HG03066 (cell line): ENCODE measurements around the gene PIPOX.

ENCODE experiments used
- ATAC-seq: cut with Tn5 transposase; IDR thresholded peaks from one replicate; pipeline ENCODE4 v1.9.1; 2021; ENCODE audit warnings: low read depth; ENCODE audit not compliant: unreplicated experiment

Gene PIPOX

GRCh38 chr17:29045734-29046472, 3.0 kb downstream of the PIPOX start:
- no peak for ATAC-seq

DNA sequence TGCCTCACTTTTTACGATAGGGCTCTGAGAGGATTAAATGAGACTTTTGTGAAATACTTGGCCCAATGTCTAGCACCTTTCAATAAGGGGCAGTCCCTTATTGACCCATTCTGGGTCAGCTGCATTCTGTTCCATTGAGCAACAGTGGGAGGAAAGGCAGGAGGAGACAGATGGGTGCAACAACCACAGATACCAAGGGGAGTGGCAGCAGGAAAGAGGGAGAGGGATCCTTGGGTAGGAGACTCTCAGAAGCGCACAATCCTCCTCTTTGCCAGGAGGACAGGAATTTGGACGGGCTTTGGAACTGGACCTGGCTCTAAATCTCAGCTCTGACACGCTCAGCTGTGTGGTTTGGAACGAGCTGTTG, 3.5 kb downstream of the PIPOX start:
- no peak for ATAC-seq

DNA sequence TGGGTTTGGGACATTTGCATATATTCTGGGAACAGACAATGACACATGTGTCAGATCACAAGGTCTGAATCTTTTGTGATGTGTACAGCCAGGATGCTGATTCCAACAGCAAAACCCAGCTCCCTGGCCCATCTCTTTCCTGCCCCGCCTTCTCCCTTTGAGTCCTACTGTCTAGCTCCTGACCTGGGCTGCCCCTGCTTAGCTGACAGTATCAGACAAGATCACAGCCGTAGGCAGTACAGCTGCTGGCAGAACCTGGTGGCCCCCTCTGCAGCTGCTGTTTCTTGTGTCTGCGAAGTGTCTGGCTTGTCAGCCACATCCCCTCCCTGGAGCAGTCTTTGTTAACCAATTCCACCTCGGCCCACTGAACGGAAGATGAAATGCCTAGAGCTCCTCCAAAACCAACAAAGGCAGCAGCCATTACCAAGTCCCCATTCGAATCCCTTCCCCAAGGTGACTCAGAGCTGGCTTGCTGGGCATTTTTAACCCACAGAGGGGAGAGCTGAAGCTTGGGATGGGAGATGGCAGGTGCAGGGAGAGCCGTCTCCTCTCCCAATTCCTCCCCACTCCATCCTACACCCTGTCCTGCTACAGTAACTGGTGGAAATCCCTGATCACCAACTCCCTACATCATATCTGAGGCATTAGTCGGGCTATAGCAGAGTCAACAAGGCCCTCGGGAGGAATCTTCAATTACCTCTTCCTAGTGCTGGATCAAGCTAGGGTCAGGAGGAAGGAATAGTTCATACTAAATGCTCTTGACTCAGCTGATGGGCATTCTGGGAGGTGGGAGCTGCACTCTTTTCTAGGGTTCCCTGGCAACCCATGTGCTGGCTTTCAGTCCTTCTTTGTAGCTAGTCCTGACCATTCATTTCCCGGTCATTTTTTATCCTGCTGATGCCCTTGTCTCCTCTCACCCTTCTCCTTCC, 5.8 kb downstream of the PIPOX start:
- ATAC-seq = no peak

- ATAC-seq = no peak
Observed at GRCh38 chr17:29049541-29050145, 6.7 kb downstream of the PIPOX start.

DNA sequence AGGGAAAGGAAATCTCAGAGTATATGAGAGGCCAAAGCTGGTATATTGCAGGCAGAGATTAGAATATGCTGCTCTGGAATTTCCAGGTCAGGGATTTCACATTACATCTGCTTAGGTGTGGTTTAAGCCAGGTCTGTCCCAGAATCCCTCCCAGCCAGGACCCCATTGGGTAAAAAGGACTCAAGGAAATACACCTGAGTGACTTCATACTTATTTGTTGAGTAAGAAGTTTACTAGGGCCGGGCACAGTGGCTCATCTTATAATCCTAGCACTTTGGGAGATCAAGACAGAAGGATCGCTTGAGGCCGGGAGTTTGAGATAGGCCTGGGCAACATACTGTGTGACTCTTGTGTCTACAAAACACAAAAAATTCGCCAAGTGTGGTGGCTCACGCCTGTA, 7.2 kb downstream of the PIPOX start:
- no peak for ATAC-seq

DNA sequence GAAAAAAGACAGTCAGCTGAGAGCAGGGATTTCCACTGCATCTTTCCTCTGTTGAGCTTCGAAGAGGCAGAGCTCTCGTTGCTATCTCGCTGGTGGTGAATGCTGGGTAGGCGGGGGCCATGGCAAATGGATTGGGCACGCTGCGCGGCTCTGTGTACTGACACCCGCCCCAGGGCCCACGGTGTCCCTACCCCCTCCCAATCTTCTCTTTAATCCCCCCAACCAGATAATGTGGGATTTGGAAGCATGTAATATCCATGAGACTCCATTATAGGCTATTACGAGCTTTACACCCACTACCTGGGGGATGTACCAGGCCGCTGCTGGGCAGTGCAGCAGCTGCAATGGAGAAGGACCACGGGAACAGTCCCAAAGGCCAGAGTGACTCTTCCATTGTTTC, 8.3 kb downstream of the PIPOX start:
- no peak for ATAC-seq

DNA sequence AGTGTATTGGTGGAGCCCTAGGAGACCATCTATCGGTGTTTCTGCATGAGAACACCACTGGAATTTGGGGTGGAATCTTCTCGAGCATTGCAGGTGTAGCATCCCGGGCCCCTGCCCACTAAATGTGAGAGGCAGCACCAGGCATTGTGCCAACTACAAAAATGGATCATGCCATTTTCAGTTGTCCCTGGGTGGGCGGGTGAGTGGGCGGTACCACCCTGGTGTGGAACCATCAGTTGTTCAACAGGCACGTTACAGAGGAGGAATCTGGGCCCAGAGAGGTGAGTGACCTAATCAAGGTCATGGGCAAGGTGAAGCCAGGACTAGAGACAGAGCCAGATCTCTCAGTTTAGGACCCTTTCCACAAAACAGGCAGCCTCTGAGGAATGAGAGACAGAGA, 8.8 kb downstream of the PIPOX start:
- no peak for ATAC-seq

GRCh38 chr17:29054835-29055234, 11.9 kb downstream of the PIPOX start:
- no peak for ATAC-seq

GRCh38 chr17:29057361-29057760, 14.4 kb downstream of the PIPOX start:
- no peak for ATAC-seq

DNA sequence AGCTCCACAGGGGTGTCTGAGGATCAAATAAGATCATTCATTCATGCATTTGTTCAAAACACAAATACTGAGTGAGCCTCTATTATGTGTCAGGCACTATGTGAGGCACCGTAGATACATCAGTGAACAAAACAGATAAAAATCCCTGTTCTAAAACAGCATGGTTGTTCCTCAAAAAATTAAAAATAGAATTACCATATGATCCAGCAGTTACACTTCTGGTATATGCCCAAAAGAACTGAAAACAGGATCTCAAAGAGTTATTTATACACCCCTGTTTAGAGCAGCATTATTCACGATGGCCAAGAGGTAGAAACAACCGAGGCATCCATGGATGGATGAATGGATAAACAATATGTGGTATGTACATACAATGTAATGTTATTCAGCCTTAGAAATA, 15.4 kb downstream of the PIPOX start:
- no peak for ATAC-seq

DNA sequence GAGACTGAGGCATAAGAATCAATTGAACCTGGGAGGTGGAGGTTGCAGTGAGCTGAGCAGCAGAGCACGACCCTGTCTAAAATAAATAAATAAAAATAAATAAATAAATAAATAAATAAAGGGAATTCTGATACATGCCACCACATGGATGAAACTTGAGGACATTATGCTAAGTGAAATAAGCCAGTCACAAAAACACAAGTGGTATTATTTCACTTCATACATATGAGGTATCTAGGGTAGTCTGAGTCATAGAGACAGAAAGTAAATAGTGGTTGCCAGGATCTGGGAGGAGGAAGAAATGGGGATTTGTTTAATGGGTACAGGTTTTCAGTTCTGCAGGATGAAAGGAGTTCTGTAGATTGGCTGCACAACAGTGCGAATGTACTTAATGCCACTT, 16.3 kb downstream of the PIPOX start:
- ATAC-seq = no peak

DNA sequence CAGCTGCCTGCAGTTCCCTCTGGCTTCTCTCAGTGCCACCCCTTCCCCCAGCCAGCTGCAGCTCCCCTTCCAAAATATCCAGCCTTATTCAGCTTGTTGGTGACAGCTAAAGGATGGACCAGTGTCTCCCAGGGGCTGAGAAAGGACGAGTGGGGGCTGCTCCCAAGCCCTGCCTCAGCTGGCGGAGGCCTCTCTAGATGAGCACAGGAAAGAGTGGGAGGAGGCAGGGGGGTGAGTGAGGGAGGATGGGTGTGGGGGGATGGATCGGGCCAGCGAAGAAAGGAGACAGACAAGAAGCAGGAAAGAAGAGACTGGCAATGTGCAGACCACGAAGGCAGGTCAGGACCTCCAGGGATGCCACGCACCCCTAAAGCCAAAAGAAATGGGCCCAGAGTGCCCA, 17.5 kb downstream of the PIPOX start:
- ATAC-seq = no peak

- no peak for ATAC-seq
Observed at GRCh38 chr17:29061036-29061435, 18.1 kb downstream of the PIPOX start.

DNA sequence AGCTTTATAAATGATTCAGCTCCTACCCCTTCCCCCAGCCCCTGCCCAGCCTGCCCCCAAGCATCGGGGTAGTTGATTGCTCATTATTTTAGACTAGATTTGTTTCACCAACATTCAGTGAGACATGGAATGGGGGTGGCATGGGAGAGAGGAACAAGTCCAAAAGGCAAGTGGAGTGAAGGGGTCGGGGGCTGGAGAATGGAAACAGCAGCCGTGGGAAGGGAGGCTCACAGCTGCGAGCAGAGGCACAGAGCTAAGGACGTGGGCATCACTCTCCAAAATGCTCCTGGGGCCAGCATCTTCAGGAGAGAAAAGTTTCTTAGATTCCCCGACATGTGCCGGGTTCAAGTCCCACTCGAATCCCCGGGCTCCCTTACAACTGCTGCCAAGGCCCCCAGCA, 19.3 kb downstream of the PIPOX start:
- no peak for ATAC-seq

DNA sequence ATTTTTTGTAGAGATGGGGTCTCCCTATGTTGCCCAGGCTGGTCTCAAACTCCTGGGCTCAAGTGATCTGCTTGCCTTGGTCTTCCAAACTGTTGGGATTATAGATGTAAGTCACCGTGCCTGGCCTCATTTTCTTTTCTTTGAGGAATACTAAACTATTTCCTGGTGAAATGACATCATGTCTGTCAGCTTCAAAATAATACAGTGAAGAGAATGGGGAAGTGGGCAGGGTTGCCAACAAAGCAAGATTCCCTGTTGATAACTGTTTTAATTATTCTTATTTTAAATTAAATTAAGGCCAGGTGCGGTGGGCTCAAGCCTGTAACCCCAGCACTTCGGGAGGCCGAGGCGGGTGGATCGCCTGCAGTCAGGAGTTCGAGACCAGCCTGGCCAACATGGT, 21.1 kb downstream of the PIPOX start:
- ATAC-seq = no peak

GRCh38 chr17:29066047-29066446, 23.1 kb downstream of the PIPOX start:
- ATAC-seq = no peak

GRCh38 chr17:29066606-29067005, 23.7 kb downstream of the PIPOX start:
- ATAC-seq = no peak

DNA sequence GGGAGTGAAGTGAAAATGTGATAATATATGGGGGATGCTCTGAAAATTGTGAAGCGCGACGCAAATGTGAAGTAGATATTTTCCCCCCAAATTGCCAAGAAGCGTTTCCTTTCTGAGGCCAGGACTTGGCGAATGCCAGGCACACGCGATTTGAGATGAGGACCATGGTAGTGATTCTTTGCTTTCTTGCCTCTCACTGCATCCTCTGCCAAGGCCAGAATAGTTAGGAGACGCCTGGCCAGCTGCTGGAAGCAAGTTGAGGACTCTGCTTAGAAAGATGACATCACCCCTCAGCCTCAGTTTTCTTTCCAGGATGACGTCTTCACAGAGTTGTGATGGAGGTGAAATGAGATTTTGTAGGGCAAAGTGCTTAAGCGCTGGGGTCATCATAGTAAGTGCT, 25.9 kb downstream of the PIPOX start:
- no peak for ATAC-seq

DNA sequence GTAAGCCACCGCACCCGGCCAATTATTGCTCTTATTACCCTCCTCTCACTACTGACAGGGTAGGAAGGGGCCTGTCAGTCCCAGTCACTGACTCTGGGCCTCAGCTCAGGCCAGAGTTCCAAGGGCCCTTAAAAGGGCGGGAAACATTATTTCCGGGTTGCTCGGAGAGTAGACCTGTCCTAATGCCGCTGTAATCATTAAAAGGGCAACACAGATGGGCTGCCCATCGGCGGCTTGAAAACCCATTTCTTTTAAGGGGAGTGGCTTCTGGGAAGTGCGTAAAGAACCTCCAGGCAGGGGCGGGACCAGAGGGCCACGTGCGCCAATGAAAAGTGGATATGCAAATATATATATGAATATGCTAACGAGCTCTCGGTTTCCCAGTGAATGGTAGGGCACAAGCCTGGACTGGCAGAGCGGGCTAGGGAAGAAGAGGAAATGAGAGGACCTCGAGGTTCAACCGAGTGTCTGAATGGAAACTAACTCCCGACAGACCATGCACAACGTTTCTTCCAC, 26.6 kb downstream of the PIPOX start:
- ATAC-seq = no peak

DNA sequence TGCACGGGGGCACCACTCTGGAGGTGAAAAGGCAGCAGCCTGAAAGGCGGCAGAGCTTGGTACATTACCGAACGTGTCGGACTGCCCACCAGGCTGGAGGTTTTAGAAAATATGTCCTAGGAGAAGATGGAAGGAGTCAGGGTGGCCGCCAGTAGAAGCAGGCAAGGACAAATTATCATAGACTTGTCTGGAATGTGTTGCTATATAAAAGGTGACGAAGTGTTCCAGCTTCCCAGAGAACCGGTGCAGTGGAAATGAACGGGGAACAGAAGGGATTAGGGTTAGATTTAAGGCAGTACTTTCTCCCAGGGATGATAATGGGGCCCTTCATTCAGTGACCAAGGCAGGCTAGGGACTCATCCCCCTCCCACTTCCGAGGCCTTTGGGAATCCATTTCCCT, 27.4 kb downstream of the PIPOX start:
- ATAC-seq = no peak

GRCh38 chr17:29070781-29071180, 27.8 kb downstream of the PIPOX start:
- ATAC-seq = no peak
